Endothelial cell of umbilical vein (primary cell): ENCODE data around the gene C16orf89. TPM values are rescaled to one million over a fixed set of nuclear protein-coding genes. Genes with fewer than 3 reads are reported as not detected.

Experiments
- BruUV-seq: library from RNA; stranded (reverse); fragments of 400-500 nt; replicated peaks from 2 replicates; lab custom pipeline; 2021; lab: Mats Ljungman, UMichigan
- CTCF ChIA-PET: fragments of 300-600, 350-600 bp; sonication (Branson Sonifier 250); formaldehyde crosslinking; loops from one replicate; lab custom pipeline; 2021; ENCODE audit warnings: antibody characterized with exemption, inconsistent platforms; lab: Charles Lee
- POLR2A ChIA-PET: fragments of 300-600, 350-600 bp; sonication (Branson Sonifier 250); formaldehyde crosslinking; loops from one replicate; lab custom pipeline; 2021; ENCODE audit warnings: antibody characterized with exemption, inconsistent platforms; lab: Charles Lee
- DNase-seq: peaks from one replicate; pipeline ENCODE4 v3.0.0-alpha.2; 2011; ENCODE audit warnings: low read depth, low spot score
- FAIRE-seq: peaks from 2 replicates; lab custom pipeline; 2011; peaks lifted over from hg19 to GRCh38; lab: Jason Lieb, UNC
- H2AFZ ChIP-seq: 2 replicates; pipeline ENCODE4 v1.6.0; 2012; ENCODE audit warnings: low read depth, low read length, control low read depth, inconsistent platforms
- H3K27ac ChIP-seq: 2 replicates; pipeline ENCODE4 v1.5.1; 2011; ENCODE audit warnings: low read depth, mild to moderate bottlenecking, control low read depth, low read length, moderate library complexity; ENCODE audit not compliant: insufficient read depth
- H3K27me3 ChIP-seq, 2 experiments: 2 replicates each; pipeline versions ENCODE4 v1.6.0 to v1.6.1; 2011; ENCODE audit warnings: low read length in 2 of 2, mixed read lengths in 1 of 2; ENCODE audit not compliant: control insufficient read depth in 2 of 2, insufficient read depth in 2 of 2
- H3K36me3 ChIP-seq, 2 experiments: 2 replicates in 1 of 2; 3 replicates in 1 of 2; pipeline ENCODE4 v1.5.1; 2011; ENCODE audit warnings: low read length in 2 of 2, mild to moderate bottlenecking in 1 of 2, moderate library complexity in 1 of 2; ENCODE audit not compliant: control insufficient read depth in 2 of 2, insufficient read depth in 2 of 2; ENCODE audit errors: extremely low read depth in 1 of 2
- H3K4me1 ChIP-seq: 3 replicates; pipeline ENCODE4 v1.5.1; 2011; ENCODE audit warnings: mild to moderate bottlenecking, low read length; ENCODE audit not compliant: control insufficient read depth, insufficient read depth; ENCODE audit errors: extremely low read depth
- H3K4me2 ChIP-seq: 2 replicates; pipeline ENCODE4 v1.6.1; 2011; ENCODE audit warnings: low read length, control low read depth, mixed read lengths; ENCODE audit not compliant: insufficient read depth
- H3K4me3 ChIP-seq, 3 experiments: fragments of 200-600 bp in 1 of 3; sonication (generic), shearing (Covaris generic) in 1 of 3; replicated peaks in 1 of 3; 2 replicates each; pipeline ENCODE4 v1.5.1; 2011 to 2016; ENCODE audit warnings: control low read depth in 3 of 3, low read length in 3 of 3, mild to moderate bottlenecking in 2 of 3, inconsistent platforms in 1 of 3, low read depth in 1 of 3, moderate library complexity in 1 of 3; ENCODE audit not compliant: insufficient read depth in 1 of 3
- H3K79me2 ChIP-seq: 2 replicates; pipeline ENCODE4 v1.6.0; 2012; ENCODE audit warnings: low read length, inconsistent platforms; ENCODE audit not compliant: control insufficient read depth, insufficient read depth
- H3K9ac ChIP-seq: replicated peaks from 2 replicates; pipeline ENCODE3; 2011; ENCODE audit warnings: low read length, control low read depth; ENCODE audit not compliant: insufficient read depth; ENCODE audit errors: extremely low read depth
- H3K9me1 ChIP-seq: replicated peaks from 3 replicates; pipeline ENCODE4 v1.6.0; 2011; ENCODE audit warnings: mild to moderate bottlenecking, low read length; ENCODE audit not compliant: control insufficient read depth, insufficient read depth; ENCODE audit errors: extremely low read depth
- H3K9me3 ChIP-seq: replicated peaks from 2 replicates; pipeline ENCODE4 v1.5.1; 2012; ENCODE audit warnings: low read length, inconsistent platforms; ENCODE audit not compliant: control insufficient read depth, insufficient read depth
- H4K20me1 ChIP-seq: replicated peaks from 2 replicates; pipeline ENCODE3; 2011; ENCODE audit warnings: mild to moderate bottlenecking, low read length; ENCODE audit not compliant: control insufficient read depth, insufficient read depth; ENCODE audit errors: extremely low read depth
- CTCF ChIP-seq, 2 donors: IDR thresholded peaks; 1 replicate in 1 of 2; 2 replicates in 1 of 2; pipeline ENCODE4 v1.5.1; 2011; ENCODE audit warnings: low read length in 2 of 2, mild to moderate bottlenecking in 2 of 2, moderate library complexity in 2 of 2, control low read depth in 1 of 2, inconsistent platforms in 1 of 2, low read depth in 1 of 2; ENCODE audit not compliant: insufficient read depth in 1 of 2; ENCODE audit errors: extremely low read depth in 1 of 2
- EZH2 ChIP-seq: IDR thresholded peaks from 2 replicates; pipeline ENCODE4 v1.6.1; 2012; ENCODE audit warnings: borderline replicate concordance, low read depth, mild to moderate bottlenecking, moderate library complexity, low read length, inconsistent platforms; ENCODE audit not compliant: severe bottlenecking
- FOS ChIP-seq: IDR thresholded peaks from 2 replicates; pipeline ENCODE4 v1.6.1; 2011; ENCODE audit warnings: mild to moderate bottlenecking, low read length, moderate library complexity, borderline replicate concordance; ENCODE audit not compliant: insufficient read depth
- GATA2 ChIP-seq: IDR thresholded peaks from 2 replicates; pipeline ENCODE4 v1.7.0; 2011; ENCODE audit warnings: low read depth, mild to moderate bottlenecking, moderate library complexity, mixed read lengths, low read length; ENCODE audit not compliant: insufficient read length, insufficient read depth
- JUN ChIP-seq: IDR thresholded peaks from 2 replicates; pipeline ENCODE4 v1.6.1; 2011; ENCODE audit warnings: borderline replicate concordance, low read depth; ENCODE audit not compliant: insufficient read length, insufficient read depth
- MAX ChIP-seq: IDR thresholded peaks from 2 replicates; pipeline ENCODE4 v1.6.1; 2011; ENCODE audit not compliant: insufficient read depth, insufficient read length
- MYC ChIP-seq: IDR thresholded peaks from one replicate; pipeline ENCODE4 v1.6.1; 2011; ENCODE audit warnings: mild to moderate bottlenecking, low read depth, low read length
- POLR2A ChIP-seq: IDR thresholded peaks from 2 replicates; pipeline ENCODE4 v1.6.1; 2012; ENCODE audit warnings: low read depth, mild to moderate bottlenecking, control low read depth, low read length
- POLR2AphosphoS5 ChIP-seq: IDR thresholded peaks from 2 replicates; pipeline ENCODE4 v1.6.1; 2012; ENCODE audit warnings: low read depth, mild to moderate bottlenecking, control low read depth, low read length, moderate library complexity; ENCODE audit not compliant: insufficient read depth
- dilution Hi-C: fragments of 300-500 bp; cut with MboI; formaldehyde crosslinking; loops from one replicate; pipeline ENCODE4 v1.15.0; 2019; ENCODE audit warnings: low sequenced_read_pairs; ENCODE audit not compliant: extremely low pct_ligation_motif_present
- intact Hi-C: fragments of 100-400 bp; cut with micrococcal nuclease; formaldehyde crosslinking; loops from one replicate; pipeline ENCODE4 v1.10.0; 2022
- polyA plus RNA-seq, 4 experiments: library from polyadenylated mRNA; depleted of rRNA in 3 of 4; stranded (reverse) in 3 of 4; unstranded in 1 of 4; fragments of >200 nt; gene quantifications; 2 replicates each; pipeline versions ENCODE4 v1.2.1 to v1.2.3, GENCODE V29; 2011 to 2012; ENCODE audit warnings: missing spikeins in 1 of 4
- total RNA-seq: library from RNA; stranded (reverse); gene quantifications from 2 replicates; pipeline ENCODE4 v1.2.3, GENCODE V29; 2021

The C16orf89 gene
- total and polyA plus RNA-seq, 2 donors (not counting 3 experiments of a cell fraction or from before 2014, with no cell fraction given), result not detected

GRCh38 chr16:5006348-5007193, 59.2 kb downstream of the C16orf89 start:
- Histone ChIP-seq H3K27ac (no peak overlapping the region), H3K9me3 (no peaks in the 10 kb centered on the region), H3K79me2 (no peaks in the 10 kb centered on the region), H3K4me2 (no peak overlapping the region), H3K9ac (no peak overlapping the region), H3K36me3 (no peaks in the 10 kb centered on the region), H2AFZ (no peak overlapping the region), H3K4me3 (no peak overlapping the region), H3K4me1 (no peaks in the 10 kb centered on the region), H4K20me1 (no peaks in the 10 kb centered on the region), H3K27me3 (no peaks in the 10 kb centered on the region), H3K9me1 (no peaks in the 10 kb centered on the region)
- ChIA-PET CTCF (interaction anchor here (1.4 kb wide), 1 partner anchor 18 kb away, joined by 3 read pairs; no protein-coding TSS in a partner anchor), POLR2A (no interaction called here)
- BruUV-seq, result no TSS peak
- DNase-seq (no peak), FAIRE-seq (no peak)
- no peak for TF ChIP-seq GATA2
- TF ChIP-seq FOS, result no peak
- no peak for TF ChIP-seq MAX
- no peak for TF ChIP-seq POLR2AphosphoS5
- no peak for TF ChIP-seq POLR2A
- TF ChIP-seq EZH2, result no peak
- TF ChIP-seq JUN, result no peak
- TF ChIP-seq MYC, result no peak
- TF ChIP-seq CTCF (IDR thresholded peaks at IDR 0.05; ENCODE audit: extremely low read depth in 1 of 2, insufficient read depth in 1 of 2, low read depth in 1 of 2, low read length in 2 of 2), result no peak
- dilution Hi-C loops (no loop called here), intact Hi-C loops (no loop called here)
